GM12878 (cell line): ENCODE results near the gene NRP1. TPM values are rescaled to one million over a fixed set of nuclear protein-coding genes. Genes with fewer than 3 reads are reported as not detected.

ENCODE experiments used
- ATAC-seq: fragments of 200-7000 bp; cut with Tn5 transposase; 3 replicates; pipeline ENCODE4 v1.9.1; 2020; ENCODE audit warnings: mild to moderate bottlenecking, moderate library complexity
- BruUV-seq: library from RNA; stranded (reverse); fragments of 400-500 nt; replicated peaks from 2 replicates; lab custom pipeline; 2021; lab: Mats Ljungman, UMichigan
- CTCF ChIA-PET: fragments of 300-600 bp; sonication (Branson Sonifier 250); formaldehyde crosslinking; extraction: SDS; loops from one replicate; lab custom pipeline; 2021; ENCODE audit warnings: inconsistent platforms; lab: Yijun Ruan, JAX
- POLR2A ChIA-PET: fragments of 350-600 bp; formaldehyde crosslinking; extraction: SDS; loops from one replicate; lab custom pipeline; 2021; ENCODE audit warnings: inconsistent platforms; lab: Charles Lee
- RAD21 ChIA-PET: fragments of 300-600 bp; sonication (Branson Sonifier 250); formaldehyde crosslinking; loops from one replicate; lab custom pipeline; 2023; ENCODE audit warnings: antibody characterized with exemption; ENCODE audit not compliant: unreplicated experiment; lab: Charles Lee
- SMC1A ChIA-PET: fragments of 300-600 bp; sonication (Branson Sonifier 250); formaldehyde crosslinking; loops from one replicate; lab custom pipeline; 2023; ENCODE audit not compliant: unreplicated experiment, uncharacterized antibody; lab: Charles Lee
- DNase-seq: peaks from one replicate; pipeline ENCODE4 v3.0.0-alpha.2; 2011; ENCODE audit warnings: low read depth, low spot score
- FAIRE-seq: peaks from 3 replicates; lab custom pipeline; 2011; peaks lifted over from hg19 to GRCh38; lab: Jason Lieb, UNC
- H2AFZ ChIP-seq: 2 replicates; pipeline ENCODE4 v1.6.0; 2011; ENCODE audit warnings: low read depth, low read length, control low read depth; ENCODE audit not compliant: control insufficient read depth
- H3K27ac ChIP-seq: 2 replicates; pipeline ENCODE4 v1.5.1; 2011; ENCODE audit warnings: control low read depth; ENCODE audit not compliant: control insufficient read depth, insufficient read depth
- H3K27me3 ChIP-seq, 2 experiments: replicated peaks in 1 of 2; 2 replicates each; pipeline versions ENCODE4 v1.6.0 to v1.6.1; 2011; ENCODE audit warnings: low read length in 1 of 2; ENCODE audit not compliant: control insufficient read depth in 2 of 2, insufficient read depth in 2 of 2
- H3K36me3 ChIP-seq, 2 experiments: 2 replicates each; pipeline ENCODE4 v1.5.1; 2011; ENCODE audit warnings: low read length in 1 of 2; ENCODE audit not compliant: control insufficient read depth in 2 of 2, insufficient read depth in 2 of 2
- H3K4me1 ChIP-seq: 2 replicates; pipeline ENCODE4 v1.6.1; 2011; ENCODE audit warnings: mild to moderate bottlenecking, low read length, moderate library complexity, mixed read lengths; ENCODE audit not compliant: control insufficient read depth, insufficient read depth
- H3K4me2 ChIP-seq: 2 replicates; pipeline ENCODE4 v1.6.0; 2011; ENCODE audit warnings: control low read depth; ENCODE audit not compliant: control insufficient read depth, insufficient read depth
- H3K4me3 ChIP-seq: fragments of 200-600 bp; sonication (generic); 2 replicates; pipeline ENCODE4 v1.5.1; 2016
- H3K79me2 ChIP-seq: 2 replicates; pipeline ENCODE4 v1.6.0; 2011; ENCODE audit warnings: low read length; ENCODE audit not compliant: control insufficient read depth, insufficient read depth
- H3K9ac ChIP-seq: 2 replicates; pipeline ENCODE4 v1.8.0; 2011; ENCODE audit warnings: low read length, control low read depth, mixed read lengths; ENCODE audit not compliant: control insufficient read depth, insufficient read depth
- H3K9me3 ChIP-seq: replicated peaks from 3 replicates; pipeline ENCODE4 v1.5.1; 2011; ENCODE audit warnings: mild to moderate bottlenecking, low read length; ENCODE audit not compliant: control insufficient read depth, insufficient read depth
- H4K20me1 ChIP-seq: 2 replicates; pipeline ENCODE4 v1.6.0; 2011; ENCODE audit not compliant: control insufficient read depth, insufficient read depth
- ASH2L ChIP-seq: fragments of 300-600, 200-600 bp; sonication (generic); IDR thresholded peaks from 2 replicates; pipeline ENCODE4 v1.6.1; 2017; ENCODE audit warnings: low read depth, mild to moderate bottlenecking, borderline replicate concordance
- ATF3 ChIP-seq: IDR thresholded peaks from 2 replicates; pipeline ENCODE4 v1.6.1; 2011; ENCODE audit warnings: low read depth, mild to moderate bottlenecking, low read length, moderate library complexity, borderline replicate concordance; ENCODE audit errors: extremely low read depth
- E4F1 ChIP-seq: fragments of 450-650 bp; IDR thresholded peaks from 2 replicates; pipeline ENCODE4 v1.6.1; 2018; ENCODE audit warnings: borderline replicate concordance, mild to moderate bottlenecking; ENCODE audit not compliant: partially characterized antibody
- HSF1 ChIP-seq: fragments of 150-350 bp; IDR thresholded peaks from 2 replicates; pipeline ENCODE4 v1.6.1; 2014; ENCODE audit warnings: mild to moderate bottlenecking, low read depth, low read length
- IKZF1 ChIP-seq: fragments of 450-650 bp; conservative IDR thresholded peaks from 2 replicates; pipeline ENCODE4 v1.6.1; 2017; ENCODE audit warnings: antibody characterized with exemption, mild to moderate bottlenecking
- RBBP5 ChIP-seq: fragments of 200-600 bp; sonication (generic); conservative IDR thresholded peaks from 2 replicates; pipeline ENCODE4 v1.6.1; 2016
- RCOR1 ChIP-seq: conservative IDR thresholded peaks from 2 replicates; pipeline ENCODE4 v1.6.1; 2012; ENCODE audit warnings: low read depth, low read length, improper control_type of control experiment
- USF2 ChIP-seq: IDR thresholded peaks from 2 replicates; pipeline ENCODE4 v1.6.1; 2011; ENCODE audit warnings: low read depth, low read length, improper control_type of control experiment, borderline replicate concordance
- ZNF24 ChIP-seq: fragments of 450-650 bp; IDR thresholded peaks from 2 replicates; pipeline ENCODE4 v1.6.1; 2017; ENCODE audit warnings: antibody characterized with exemption, mild to moderate bottlenecking
- ZNF384 ChIP-seq: IDR thresholded peaks from 2 replicates; pipeline ENCODE4 v1.6.1; 2012; ENCODE audit warnings: low read depth, mild to moderate bottlenecking, low read length, improper control_type of control experiment, borderline replicate concordance
- WGBS: methylation state at CpG from one replicate; pipeline ENCODE4 v1.1.6; 2016; ENCODE audit warnings: low lambda C conversion rate; ENCODE audit not compliant: insufficient replicate concordance, insufficient coverage; ENCODE audit errors: missing lambda C conversion rate; 5-methylcytosine and 5-hydroxymethylcytosine counted together
- in situ Hi-C: fragments of 300-500 bp; cut with MboI; formaldehyde crosslinking; loops from 9 replicates; pipeline ENCODE4 v1.14.3; 2018; ENCODE audit warnings: mixed read lengths
- intact Hi-C: fragments of 100-400 bp; cut with micrococcal nuclease; formaldehyde crosslinking; loops from one replicate; pipeline ENCODE4 v1.14.2; 2022; ENCODE audit not compliant: unreplicated experiment
- polyA plus RNA-seq, 11 experiments: library from polyadenylated mRNA; depleted of rRNA in 4 of 11; unstranded in 6 of 11; stranded (reverse) in 5 of 11; fragments of >200 nt; fragmentation: Nextera tagmentation in 4 of 11; fragmentation: Illumina TruSeq in 1 of 11; extraction: Ambion mirVana in 4 of 11; extraction: Trizol in 1 of 11; gene quantifications; 1 replicate in 1 of 11; 2 replicates in 10 of 11; pipeline versions ENCODE4 v1.2.1 to v1.2.3, GENCODE V29; 2011 to 2016; ENCODE audit warnings: inconsistent platforms in 2 of 11, missing spikeins in 2 of 11, low read depth in 1 of 11
- total RNA-seq, 4 experiments: library from RNA; depleted of rRNA in 3 of 4; stranded (reverse); fragments of >200 nt in 3 of 4; fragmentation: Illumina TruSeq in 1 of 4; extraction: Trizol in 1 of 4; gene quantifications; 2 replicates each; pipeline versions ENCODE4 v1.2.1 to v1.2.3, GENCODE V29; 2013 to 2021
- TF ChIP-seq, protein P1 (sequence below): IDR thresholded peaks from 2 replicates; pipeline ENCODE4 v1.6.1; 2012; ENCODE audit warnings: low read depth, low read length, improper control_type of control experiment

The NRP1 gene
- total and polyA plus RNA-seq, 10 of the 15 experiments (the other 5 are each of a cell fraction or from before 2014, with no cell fraction given), result 0.11 to 12.1 (median 0.52) TPM

GRCh38 chr10:33228426-33228825, 106.0 kb downstream of the NRP1 start:
- FAIRE-seq (no peak), ATAC-seq (no peak), DNase-seq (no peak)
- Histone ChIP-seq H2AFZ (no peak overlapping the region), H4K20me1 (no peaks in the 10 kb centered on the region), H3K9ac (no peak overlapping the region), H3K9me3 (no peaks in the 10 kb centered on the region), H3K79me2 (no peaks in the 10 kb centered on the region), H3K27ac (no peak overlapping the region), H3K4me1 (no peaks in the 10 kb centered on the region), H3K4me3 (no peak overlapping the region), H3K36me3 (no peaks in the 10 kb centered on the region), H3K27me3 (no peaks in the 10 kb centered on the region), H3K4me2 (no peak overlapping the region)
- intact Hi-C loops, result no loop called here
- ChIA-PET POLR2A (no interaction called here), SMC1A (no interaction called here), RAD21 (no interaction called here), CTCF (no interaction called here)
- TF ChIP-seq HSF1 (no peak), ASH2L (no peak)
- TF ChIP-seq, protein P1, sequence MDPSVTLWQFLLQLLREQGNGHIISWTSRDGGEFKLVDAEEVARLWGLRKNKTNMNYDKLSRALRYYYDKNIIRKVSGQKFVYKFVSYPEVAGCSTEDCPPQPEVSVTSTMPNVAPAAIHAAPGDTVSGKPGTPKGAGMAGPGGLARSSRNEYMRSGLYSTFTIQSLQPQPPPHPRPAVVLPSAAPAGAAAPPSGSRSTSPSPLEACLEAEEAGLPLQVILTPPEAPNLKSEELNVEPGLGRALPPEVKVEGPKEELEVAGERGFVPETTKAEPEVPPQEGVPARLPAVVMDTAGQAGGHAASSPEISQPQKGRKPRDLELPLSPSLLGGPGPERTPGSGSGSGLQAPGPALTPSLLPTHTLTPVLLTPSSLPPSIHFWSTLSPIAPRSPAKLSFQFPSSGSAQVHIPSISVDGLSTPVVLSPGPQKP, result no peak
- in situ Hi-C loops, result no loop called here
- no TSS peak for BruUV-seq
- 43% methylated on average over 3 of the region's 3 CpGs for WGBS

- no peaks in the 10 kb centered on the region for H3K36me3 ChIP-seq
- no peaks in the 10 kb centered on the region for H3K79me2 ChIP-seq
- H3K27ac ChIP-seq, result no peak overlapping the region
- ChIA-PET RAD21 (no interaction called here), CTCF (no interaction called here), SMC1A (no interaction called here), POLR2A (no interaction called here)
- in situ Hi-C loops, result no loop called here
- no TSS peak for BruUV-seq
- 0% methylated on average over 2 of the region's 2 CpGs for WGBS
- no peaks in the 10 kb centered on the region for H4K20me1 ChIP-seq
- no peak overlapping the region for H2AFZ ChIP-seq
- intact Hi-C loops, result no loop called here
- no peak overlapping the region for H3K4me3 ChIP-seq
- H3K27me3 ChIP-seq, result no peaks in the 10 kb centered on the region
- TF ChIP-seq ATF3 (no peak), E4F1 (no peak), USF2 (no peak), IKZF1 (no peak), RCOR1 (no peak), RBBP5 (no peak), ZNF24 (no peak), ZNF384 (no peak)
- FAIRE-seq (no peak), DNase-seq (no peak), ATAC-seq (no peak)
- no peak overlapping the region for H3K4me2 ChIP-seq
- H3K9ac ChIP-seq, result no peak overlapping the region
- H3K4me1 ChIP-seq, result no peaks in the 10 kb centered on the region
- no peaks in the 10 kb centered on the region for H3K9me3 ChIP-seq
These were observed 107.0 kb downstream of the NRP1 start for GRCh38 chr10:33227489-33227888.
